MM.1S (cell line): ENCODE measurements around the gene DNAH10.

ENCODE experiments used
- CTCF ChIP-seq: fragments of 300-600 bp; sonication (generic); IDR thresholded peaks from 2 replicates; pipeline ENCODE4 v1.5.1; 2016; ENCODE audit warnings: antibody characterized with exemption, low read length, mixed read lengths
- EZH2 ChIP-seq: fragments of 300-600 bp; sonication (generic); optimal IDR thresholded peaks from 2 replicates; pipeline ENCODE3; 2017; ENCODE audit warnings: low read depth, mild to moderate bottlenecking, antibody characterized with exemption, low read length, mixed read lengths
- EZH2phosphoT487 ChIP-seq: fragments of 300-600 bp; sonication (generic); IDR thresholded peaks from 2 replicates; pipeline ENCODE4 v1.6.1; 2018; ENCODE audit warnings: antibody characterized with exemption, low read length

- TF ChIP-seq CTCF (no peak), EZH2phosphoT487 (no peak), EZH2 (no peak)
These were observed 44.9 kb downstream of the DNAH10 start for GRCh38 chr12:123807002-123807401.
